IPS-15b (cell line): Measurements from ENCODE around the gene PKP4.

ENCODE experiments used
- H3K27me3 ChIP-seq: one replicate; pipeline ENCODE4 v1.6.1; 2013; ENCODE audit warnings: low read length; ENCODE audit not compliant: control insufficient read depth, insufficient read depth
- H3K36me3 ChIP-seq: one replicate; pipeline ENCODE4 v1.6.1; 2013; ENCODE audit warnings: low read length; ENCODE audit not compliant: control insufficient read depth, insufficient read depth
- H3K4me1 ChIP-seq: one replicate; pipeline ENCODE4 v1.6.1; 2013; ENCODE audit warnings: mild to moderate bottlenecking, low read length; ENCODE audit not compliant: control insufficient read depth, insufficient read depth
- H3K4me3 ChIP-seq: one replicate; pipeline ENCODE4 v1.5.1; 2013; ENCODE audit warnings: low read depth, low read length
- H3K9ac ChIP-seq: one replicate; pipeline ENCODE4 v1.6.1; 2013; ENCODE audit warnings: low read depth, mild to moderate bottlenecking, low read length
- H3K9me3 ChIP-seq: one replicate; pipeline ENCODE4 v1.6.1; 2013; ENCODE audit warnings: mild to moderate bottlenecking, low read length; ENCODE audit not compliant: control insufficient read depth, insufficient read depth

Gene PKP4

DNA sequence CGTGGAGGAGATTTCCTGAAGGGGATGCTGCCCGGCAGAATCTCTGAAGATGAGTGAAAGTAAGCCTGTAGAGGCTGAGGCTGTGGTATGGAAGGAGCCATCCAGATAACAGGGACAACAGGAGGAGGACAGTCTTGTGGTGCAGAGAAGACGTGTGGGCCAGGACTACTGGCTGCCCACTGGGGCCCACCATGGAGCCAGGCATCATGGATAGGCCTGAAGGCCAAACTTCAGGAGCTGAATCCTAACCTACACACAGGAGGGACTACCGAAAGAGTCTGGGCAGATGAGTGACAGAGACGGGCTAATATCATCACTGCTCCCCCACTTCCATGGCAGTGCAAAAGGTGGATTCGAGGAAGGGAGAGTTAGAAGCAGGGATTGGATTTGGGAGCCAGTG, 207.0 kb downstream of the PKP4 start:
- Histone ChIP-seq H3K36me3 (peaks cover 24% of the 10 kb centered on the region), H3K27me3 (no peaks in the 10 kb centered on the region)

GRCh38 chr2:158664987-158665386, 208.2 kb downstream of the PKP4 start:
- H3K36me3 ChIP-seq, result peaks cover 28% of the 10 kb centered on the region

More for the DNA sequence above, 207.0 kb downstream of the PKP4 start:
- Histone ChIP-seq H3K4me3 (no peak overlapping the region), H3K9ac (no peak overlapping the region), H3K9me3 (no peaks in the 10 kb centered on the region), H3K4me1 (no peaks in the 10 kb centered on the region)

DNA sequence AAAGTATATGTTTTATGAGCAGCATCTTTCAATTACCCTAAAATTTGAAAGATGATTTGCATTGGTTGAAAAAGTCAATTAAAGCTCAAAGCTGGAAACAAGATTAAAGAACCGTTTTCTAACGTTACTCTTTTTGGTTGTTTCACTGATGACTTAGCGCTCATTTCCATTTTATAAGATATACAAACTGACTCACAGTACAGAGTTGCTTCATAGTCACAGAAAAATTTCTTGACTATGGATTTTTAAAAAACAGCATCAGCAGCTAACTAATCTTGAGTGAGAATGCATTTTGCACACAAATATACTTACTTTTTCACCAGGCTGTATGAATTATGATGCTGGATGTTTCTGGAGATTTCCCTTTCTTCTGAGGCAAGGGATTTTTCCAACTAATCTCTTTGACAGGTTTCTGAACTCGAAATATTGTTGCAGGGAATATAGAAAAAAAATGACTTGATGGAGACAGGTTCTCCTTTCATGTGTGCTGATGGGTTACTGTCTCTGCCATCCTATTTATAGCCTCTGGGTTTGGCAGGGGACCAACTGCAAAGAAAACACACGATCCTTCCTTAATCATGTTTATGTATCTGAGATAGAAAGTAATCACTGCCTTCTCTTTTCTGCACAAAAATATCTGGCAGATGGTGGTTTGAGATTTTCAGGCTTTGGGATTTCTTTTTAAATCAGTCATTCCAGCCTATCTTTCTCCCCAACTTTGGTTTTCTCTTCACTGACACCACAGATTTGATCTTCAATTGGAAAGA, 209.0 kb downstream of the PKP4 start:
- no peaks in the 10 kb centered on the region for H3K9me3 ChIP-seq
- H3K4me3 ChIP-seq, result no peak overlapping the region
- H3K9ac ChIP-seq, result no peak overlapping the region
- peaks cover 28% of the 10 kb centered on the region for H3K36me3 ChIP-seq
- H3K4me1 ChIP-seq, result no peaks in the 10 kb centered on the region
- no peaks in the 10 kb centered on the region for H3K27me3 ChIP-seq

More at GRCh38 chr2:158664987-158665386, 208.2 kb downstream of the PKP4 start:
- Histone ChIP-seq H3K27me3 (no peaks in the 10 kb centered on the region), H3K4me3 (no peak overlapping the region), H3K9ac (no peak overlapping the region), H3K4me1 (no peaks in the 10 kb centered on the region), H3K9me3 (no peaks in the 10 kb centered on the region)

- H3K9me3 ChIP-seq, result no peaks in the 10 kb centered on the region
- no peaks in the 10 kb centered on the region for H3K27me3 ChIP-seq
- H3K4me1 ChIP-seq, result peaks cover 3% of the 10 kb centered on the region
- no peak overlapping the region for H3K9ac ChIP-seq
- peaks cover 19% of the 10 kb centered on the region for H3K36me3 ChIP-seq
- H3K4me3 ChIP-seq, result no peak overlapping the region
Measured at GRCh38 chr2:158666969-158667368, 210.2 kb downstream of the PKP4 start.

- Histone ChIP-seq H3K9ac (no peak overlapping the region), H3K36me3 (peaks cover 17% of the 10 kb centered on the region), H3K4me3 (no peak overlapping the region)
Measured at GRCh38 chr2:158667586-158667985, 210.8 kb downstream of the PKP4 start.

DNA sequence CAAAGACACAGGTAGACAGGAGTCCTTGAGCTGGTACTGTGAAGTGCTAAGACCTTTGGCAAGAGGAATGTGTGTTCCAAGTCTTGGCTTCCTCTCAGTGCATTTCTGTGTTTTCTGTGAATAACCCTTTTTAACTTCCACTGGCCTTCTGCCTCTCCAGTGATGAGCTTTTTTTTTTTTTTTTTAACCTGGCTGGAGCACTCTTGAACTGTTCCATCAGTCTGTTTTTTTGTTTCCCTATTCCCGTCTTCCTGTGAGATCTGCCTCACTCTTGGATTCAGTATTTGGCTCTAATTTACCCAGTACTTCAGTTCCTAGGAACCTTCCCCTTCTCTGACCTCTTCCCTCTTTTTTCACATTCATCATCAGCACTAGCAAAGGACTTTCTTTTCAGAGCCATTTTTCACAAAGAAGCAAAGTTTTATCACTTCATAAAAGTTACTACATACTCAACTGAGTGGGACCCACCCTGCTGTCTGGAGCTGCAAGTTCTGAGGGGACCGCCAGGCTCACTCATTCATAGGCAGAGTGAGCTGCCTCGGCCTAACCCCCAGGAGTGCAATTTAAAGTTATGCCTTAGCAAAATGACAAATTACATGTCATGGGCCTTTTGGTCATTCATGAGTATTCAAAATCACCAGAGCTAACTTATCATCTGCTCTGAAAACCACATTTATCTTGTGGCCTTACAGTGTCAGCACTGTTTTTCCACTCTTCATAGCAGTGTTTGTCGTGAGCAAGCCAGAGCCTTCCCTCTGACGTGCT, 211.4 kb downstream of the PKP4 start:
- Histone ChIP-seq H3K36me3 (peaks cover 17% of the 10 kb centered on the region), H3K4me1 (peaks cover 3% of the 10 kb centered on the region), H3K4me3 (no peak overlapping the region), H3K9ac (no peak overlapping the region), H3K9me3 (no peaks in the 10 kb centered on the region), H3K27me3 (no peaks in the 10 kb centered on the region)

More at GRCh38 chr2:158667586-158667985, 210.8 kb downstream of the PKP4 start:
- H3K9me3 ChIP-seq, result no peaks in the 10 kb centered on the region
- H3K4me1 ChIP-seq, result peaks cover 3% of the 10 kb centered on the region
- H3K27me3 ChIP-seq, result no peaks in the 10 kb centered on the region

DNA sequence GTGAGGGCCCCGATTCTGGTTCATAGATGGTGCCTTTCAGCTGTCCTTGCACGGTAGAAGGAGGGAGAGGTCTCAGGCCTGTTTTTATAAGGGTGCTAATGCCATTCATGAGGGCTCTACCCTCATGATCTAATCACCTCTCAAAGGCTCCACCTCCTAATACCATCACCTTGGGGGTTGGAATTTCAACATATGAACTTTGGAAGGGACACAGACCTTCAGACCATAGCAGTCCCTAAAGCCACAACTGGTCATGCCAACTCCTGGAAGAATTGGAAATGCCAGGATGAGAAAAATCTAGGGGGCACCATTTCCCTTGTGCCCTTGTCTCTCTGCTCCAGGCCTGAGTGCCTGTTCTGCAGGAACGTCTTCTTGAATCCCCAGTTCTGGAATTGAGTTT, 213.5 kb downstream of the PKP4 start:
- peaks cover 3% of the 10 kb centered on the region for H3K4me1 ChIP-seq
- H3K4me3 ChIP-seq, result no peak overlapping the region
- peaks cover 19% of the 10 kb centered on the region for H3K36me3 ChIP-seq
- no peaks in the 10 kb centered on the region for H3K27me3 ChIP-seq
- H3K9ac ChIP-seq, result no peak overlapping the region
- H3K9me3 ChIP-seq, result no peaks in the 10 kb centered on the region

DNA sequence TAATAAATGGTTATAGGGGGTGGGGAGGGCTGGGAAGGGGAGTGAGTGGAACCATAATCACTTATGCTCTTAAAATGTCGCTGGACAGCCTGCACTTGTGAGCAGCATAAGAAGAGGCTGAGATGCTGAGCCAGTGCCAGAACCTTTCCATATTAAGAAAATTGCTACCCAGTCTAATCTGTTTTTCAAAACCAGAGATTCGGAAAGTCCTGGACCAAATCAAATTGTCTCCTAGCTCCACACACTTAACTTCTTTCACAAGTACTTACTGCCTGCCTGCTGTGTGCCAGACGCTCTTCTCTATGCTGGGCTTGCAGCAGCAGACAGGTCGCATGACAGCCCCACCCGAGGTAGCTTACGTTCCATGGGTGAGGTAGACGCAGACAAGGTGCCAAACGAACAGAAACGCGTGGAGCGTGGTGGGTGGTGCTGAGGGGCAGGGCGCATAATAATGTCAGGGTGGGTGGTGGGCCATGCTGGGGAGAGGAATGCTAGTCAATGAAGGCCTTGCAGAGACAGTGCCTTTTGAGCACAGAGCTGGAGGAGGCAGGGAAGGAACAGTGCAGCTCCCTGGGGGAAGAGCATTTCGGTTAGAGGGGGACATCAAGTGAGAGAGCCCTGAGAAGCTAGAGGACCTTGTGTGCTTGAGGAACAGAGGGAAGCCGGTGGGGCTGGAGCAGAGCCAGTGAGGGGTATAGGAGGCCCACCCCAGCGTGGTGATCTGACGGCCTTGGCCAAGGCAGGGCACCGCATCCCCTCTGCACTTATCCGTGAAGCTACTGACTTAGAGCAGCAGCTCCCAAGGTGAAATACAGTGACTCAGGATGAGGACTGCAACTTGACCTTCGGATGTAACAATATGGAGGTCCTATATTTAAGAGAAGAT, 214.9 kb downstream of the PKP4 start:
- Histone ChIP-seq H3K27me3 (no peaks in the 10 kb centered on the region), H3K36me3 (peaks cover 17% of the 10 kb centered on the region), H3K4me3 (no peak overlapping the region), H3K9me3 (no peaks in the 10 kb centered on the region), H3K9ac (no peak overlapping the region), H3K4me1 (peaks cover 3% of the 10 kb centered on the region)

DNA sequence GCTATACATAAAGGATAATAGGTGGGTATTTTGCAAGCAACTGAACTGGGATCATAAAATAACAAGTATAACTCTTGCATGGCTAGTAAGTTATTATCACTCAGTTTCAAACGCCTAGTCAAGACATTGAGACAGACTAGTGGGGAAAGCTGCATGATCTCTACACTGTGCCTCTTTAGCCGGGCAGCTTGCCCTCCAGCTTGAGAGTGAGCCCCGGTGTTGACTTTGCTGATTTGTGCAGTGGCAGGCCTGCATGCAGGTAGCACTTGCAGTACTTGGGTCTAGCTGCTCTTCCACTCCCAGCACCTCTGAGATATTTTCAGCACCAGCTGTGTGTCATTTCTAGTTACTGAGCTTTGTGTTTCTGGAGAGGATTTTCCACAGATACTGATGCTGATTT, 219.5 kb downstream of the PKP4 start:
- Histone ChIP-seq H3K4me3 (no peak overlapping the region), H3K9me3 (no peaks in the 10 kb centered on the region), H3K4me1 (peaks cover 3% of the 10 kb centered on the region), H3K36me3 (peaks cover 15% of the 10 kb centered on the region), H3K27me3 (no peaks in the 10 kb centered on the region), H3K9ac (no peak overlapping the region)

DNA sequence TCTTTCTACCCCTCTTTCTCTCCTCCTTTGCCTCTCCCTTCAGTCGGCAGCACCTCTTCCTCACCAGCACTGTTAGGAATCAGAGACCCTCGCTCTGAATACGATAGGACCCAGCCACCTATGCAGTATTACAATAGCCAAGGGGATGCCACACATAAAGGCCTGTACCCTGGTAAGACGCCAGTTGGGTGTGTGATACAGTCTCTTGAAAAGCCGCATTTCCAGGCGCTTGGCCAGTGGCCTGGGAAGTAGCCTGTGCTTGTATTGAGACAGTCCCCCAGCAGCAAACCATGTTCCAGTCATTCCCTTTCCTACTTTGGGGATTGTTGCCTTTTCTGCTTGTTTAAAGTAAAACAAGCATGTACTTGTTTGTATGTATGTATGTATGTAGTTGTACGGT, 219.9 kb downstream of the PKP4 start:
- Histone ChIP-seq H3K36me3 (peaks cover 15% of the 10 kb centered on the region), H3K27me3 (no peaks in the 10 kb centered on the region), H3K4me1 (peaks cover under 1% of the 10 kb centered on the region)

GRCh38 chr2:158677542-158677941, 220.8 kb downstream of the PKP4 start:
- Histone ChIP-seq H3K9ac (no peak overlapping the region), H3K4me3 (no peak overlapping the region), H3K4me1 (no peaks in the 10 kb centered on the region), H3K27me3 (no peaks in the 10 kb centered on the region), H3K9me3 (no peaks in the 10 kb centered on the region), H3K36me3 (peaks cover 15% of the 10 kb centered on the region)

More for the DNA sequence above, 219.9 kb downstream of the PKP4 start:
- Histone ChIP-seq H3K9ac (no peak overlapping the region), H3K4me3 (no peak overlapping the region), H3K9me3 (no peaks in the 10 kb centered on the region)
